K562 (cell line): Measurements from ENCODE around the gene BLCAP. TPM values are rescaled to one million over a fixed set of nuclear protein-coding genes. Genes with fewer than 3 reads are reported as not detected.

Experiments
- GTF2F1 ChIP-seq: IDR thresholded peaks from 2 replicates; pipeline ENCODE4 v1.6.1; 2011; ENCODE audit warnings: low read depth, low read length, improper control_type of control experiment
- KDM2B ChIP-seq: fragments of 250-450 bp; sonication (Bioruptor Pico); IDR thresholded peaks from 2 replicates; pipeline ENCODE4 v1.8.0; 2021; ENCODE audit warnings: mild to moderate bottlenecking, moderate library complexity
- NCOA1 ChIP-seq: fragments of 450-650 bp; IDR thresholded peaks from 2 replicates; pipeline ENCODE4 v1.6.1; 2016; ENCODE audit warnings: low read depth
- NRF1 ChIP-seq, 2 experiments: fragments of 450-650 bp; IDR thresholded peaks in 1 of 2; conservative IDR thresholded peaks in 1 of 2; 2 replicates each; pipeline ENCODE4 v1.6.1; 2014; ENCODE audit warnings: mild to moderate bottlenecking in 2 of 2
- PML ChIP-seq: IDR thresholded peaks from 2 replicates; pipeline ENCODE4 v1.6.1; 2012; ENCODE audit warnings: low read length, inconsistent platforms
- POU5F1 ChIP-seq: fragments of 150-350 bp; IDR thresholded peaks from 2 replicates; pipeline ENCODE4 v1.6.1; 2014; ENCODE audit warnings: borderline replicate concordance, low read length, low read depth, mild to moderate bottlenecking; ENCODE audit not compliant: partially characterized antibody
- SMC3 ChIP-seq: conservative IDR thresholded peaks from 2 replicates; pipeline ENCODE4 v1.6.1; 2011; ENCODE audit warnings: low read depth, low read length, improper control_type of control experiment; ENCODE audit not compliant: insufficient read depth
- SREBF1 ChIP-seq: fragments of 150-350 bp; IDR thresholded peaks from 2 replicates; pipeline ENCODE4 v1.6.1; 2014; ENCODE audit warnings: antibody characterized with exemption, low read depth, low read length, borderline replicate concordance
- TAF9B ChIP-seq: fragments of 450-650 bp; IDR thresholded peaks from 2 replicates; pipeline ENCODE4 v1.6.1; 2018; ENCODE audit warnings: mild to moderate bottlenecking; ENCODE audit not compliant: partially characterized antibody
- TARDBP ChIP-seq: fragments of 450-650 bp; IDR thresholded peaks from 2 replicates; pipeline ENCODE4 v1.6.1; 2016
- ZEB2 ChIP-seq: fragments of 450-650 bp; IDR thresholded peaks from 2 replicates; pipeline ENCODE4 v1.6.1; 2016
- ZNF174 ChIP-seq: fragments of 250-450 bp; sonication (Bioruptor Pico); IDR thresholded peaks from 2 replicates; pipeline ENCODE4 v1.4.0; 2020; ENCODE audit warnings: mild to moderate bottlenecking
- polyA plus RNA-seq, 8 experiments: library from polyadenylated mRNA; depleted of rRNA in 4 of 8; stranded (reverse) in 5 of 8; unstranded in 3 of 8; fragments of >200 nt; fragmentation: Nextera tagmentation in 2 of 8; fragmentation: Illumina TruSeq in 1 of 8; extraction: Ambion mirVana in 2 of 8; extraction: Trizol in 1 of 8; gene quantifications; 2 replicates each; pipeline versions ENCODE4 v1.2.1 to v1.2.3, GENCODE V29; 2011 to 2014; ENCODE audit warnings: inconsistent platforms in 1 of 8, missing spikeins in 1 of 8
- total RNA-seq, 7 experiments: library from RNA; depleted of rRNA in 6 of 7; stranded (reverse); fragments of >200 nt in 6 of 7; fragmentation: Illumina TruSeq in 2 of 7; extraction: Trizol in 2 of 7; gene quantifications; 2 replicates each; pipeline versions ENCODE4 v1.2.1 to v1.2.3, GENCODE V29; 2011 to 2021; ENCODE audit warnings: low replicate concordance in 1 of 7
- TF ChIP-seq, protein P1 (sequence below): sonication (generic); formaldehyde crosslinking; IDR thresholded peaks from 2 replicates; pipeline ENCODE4 v1.8.0; 2023; ENCODE audit warnings: missing genetic modification reagents, mild to moderate bottlenecking, borderline replicate concordance
- TF ChIP-seq, protein P2 (sequence below): fragments of 450-650 bp; IDR thresholded peaks from 2 replicates; pipeline ENCODE4 v1.6.1; 2014; ENCODE audit warnings: low read depth, mild to moderate bottlenecking, moderate library complexity, borderline replicate concordance
- TF ChIP-seq, protein P3 (sequence below): fragments of 450-650 bp; IDR thresholded peaks from 2 replicates; pipeline ENCODE4 v1.6.1; 2016; ENCODE audit warnings: mild to moderate bottlenecking
- TF ChIP-seq, protein P4 (sequence below), 3 experiments: IDR thresholded peaks in 2 of 3; conservative IDR thresholded peaks in 1 of 3; 2 replicates each; pipeline ENCODE4 v1.5.1; 2011 to 2012; ENCODE audit warnings: low read length in 3 of 3, mild to moderate bottlenecking in 3 of 3, control low read depth in 2 of 3, improper control_type of control experiment in 1 of 3, inconsistent platforms in 1 of 3, low read depth in 1 of 3, mixed read lengths in 1 of 3, moderate library complexity in 1 of 3; ENCODE audit not compliant: insufficient read depth in 2 of 3
- TF ChIP-seq, protein P5 (sequence below): fragments of 450-650 bp; formaldehyde crosslinking; IDR thresholded peaks from 2 replicates; pipeline ENCODE4 v1.4.0; 2022; ENCODE audit warnings: mild to moderate bottlenecking, moderate library complexity

The BLCAP gene
- total and polyA plus RNA-seq, 9 of the 15 experiments (the other 6 are each of a cell fraction or from before 2014, with no cell fraction given) = 16.9 to 41.5 (median 27.6) TPM

GRCh38 chr20:37542281-37542680 lies 14.6 kb upstream of the BLCAP start (continued):
- TF ChIP-seq PML (no peak), KDM2B (no peak), GTF2F1 (no peak), TAF9B (no peak), SREBF1 (no peak), NCOA1 (no peak), SMC3 (no peak), ZEB2 (no peak), POU5F1 (no peak), TARDBP (no peak), ZNF174 (CRISPR knock-in tag) (0 out of 2 replicates have a peak, but pooled peaks have one; percentile 22), NRF1 (conservative IDR thresholded peaks at IDR 0.05 in 1 of 2, IDR thresholded peaks at IDR 0.05 in 1 of 2) (no peak)
- TF ChIP-seq, protein P1, sequence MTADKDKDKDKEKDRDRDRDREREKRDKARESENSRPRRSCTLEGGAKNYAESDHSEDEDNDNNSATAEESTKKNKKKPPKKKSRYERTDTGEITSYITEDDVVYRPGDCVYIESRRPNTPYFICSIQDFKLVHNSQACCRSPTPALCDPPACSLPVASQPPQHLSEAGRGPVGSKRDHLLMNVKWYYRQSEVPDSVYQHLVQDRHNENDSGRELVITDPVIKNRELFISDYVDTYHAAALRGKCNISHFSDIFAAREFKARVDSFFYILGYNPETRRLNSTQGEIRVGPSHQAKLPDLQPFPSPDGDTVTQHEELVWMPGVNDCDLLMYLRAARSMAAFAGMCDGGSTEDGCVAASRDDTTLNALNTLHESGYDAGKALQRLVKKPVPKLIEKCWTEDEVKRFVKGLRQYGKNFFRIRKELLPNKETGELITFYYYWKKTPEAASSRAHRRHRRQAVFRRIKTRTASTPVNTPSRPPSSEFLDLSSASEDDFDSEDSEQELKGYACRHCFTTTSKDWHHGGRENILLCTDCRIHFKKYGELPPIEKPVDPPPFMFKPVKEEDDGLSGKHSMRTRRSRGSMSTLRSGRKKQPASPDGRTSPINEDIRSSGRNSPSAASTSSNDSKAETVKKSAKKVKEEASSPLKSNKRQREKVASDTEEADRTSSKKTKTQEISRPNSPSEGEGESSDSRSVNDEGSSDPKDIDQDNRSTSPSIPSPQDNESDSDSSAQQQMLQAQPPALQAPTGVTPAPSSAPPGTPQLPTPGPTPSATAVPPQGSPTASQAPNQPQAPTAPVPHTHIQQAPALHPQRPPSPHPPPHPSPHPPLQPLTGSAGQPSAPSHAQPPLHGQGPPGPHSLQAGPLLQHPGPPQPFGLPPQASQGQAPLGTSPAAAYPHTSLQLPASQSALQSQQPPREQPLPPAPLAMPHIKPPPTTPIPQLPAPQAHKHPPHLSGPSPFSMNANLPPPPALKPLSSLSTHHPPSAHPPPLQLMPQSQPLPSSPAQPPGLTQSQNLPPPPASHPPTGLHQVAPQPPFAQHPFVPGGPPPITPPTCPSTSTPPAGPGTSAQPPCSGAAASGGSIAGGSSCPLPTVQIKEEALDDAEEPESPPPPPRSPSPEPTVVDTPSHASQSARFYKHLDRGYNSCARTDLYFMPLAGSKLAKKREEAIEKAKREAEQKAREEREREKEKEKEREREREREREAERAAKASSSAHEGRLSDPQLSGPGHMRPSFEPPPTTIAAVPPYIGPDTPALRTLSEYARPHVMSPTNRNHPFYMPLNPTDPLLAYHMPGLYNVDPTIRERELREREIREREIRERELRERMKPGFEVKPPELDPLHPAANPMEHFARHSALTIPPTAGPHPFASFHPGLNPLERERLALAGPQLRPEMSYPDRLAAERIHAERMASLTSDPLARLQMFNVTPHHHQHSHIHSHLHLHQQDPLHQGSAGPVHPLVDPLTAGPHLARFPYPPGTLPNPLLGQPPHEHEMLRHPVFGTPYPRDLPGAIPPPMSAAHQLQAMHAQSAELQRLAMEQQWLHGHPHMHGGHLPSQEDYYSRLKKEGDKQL (CRISPR knock-in tag) = no peak
- TF ChIP-seq, protein P2, sequence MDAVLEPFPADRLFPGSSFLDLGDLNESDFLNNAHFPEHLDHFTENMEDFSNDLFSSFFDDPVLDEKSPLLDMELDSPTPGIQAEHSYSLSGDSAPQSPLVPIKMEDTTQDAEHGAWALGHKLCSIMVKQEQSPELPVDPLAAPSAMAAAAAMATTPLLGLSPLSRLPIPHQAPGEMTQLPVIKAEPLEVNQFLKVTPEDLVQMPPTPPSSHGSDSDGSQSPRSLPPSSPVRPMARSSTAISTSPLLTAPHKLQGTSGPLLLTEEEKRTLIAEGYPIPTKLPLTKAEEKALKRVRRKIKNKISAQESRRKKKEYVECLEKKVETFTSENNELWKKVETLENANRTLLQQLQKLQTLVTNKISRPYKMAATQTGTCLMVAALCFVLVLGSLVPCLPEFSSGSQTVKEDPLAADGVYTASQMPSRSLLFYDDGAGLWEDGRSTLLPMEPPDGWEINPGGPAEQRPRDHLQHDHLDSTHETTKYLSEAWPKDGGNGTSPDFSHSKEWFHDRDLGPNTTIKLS = no peak
- TF ChIP-seq, protein P3, sequence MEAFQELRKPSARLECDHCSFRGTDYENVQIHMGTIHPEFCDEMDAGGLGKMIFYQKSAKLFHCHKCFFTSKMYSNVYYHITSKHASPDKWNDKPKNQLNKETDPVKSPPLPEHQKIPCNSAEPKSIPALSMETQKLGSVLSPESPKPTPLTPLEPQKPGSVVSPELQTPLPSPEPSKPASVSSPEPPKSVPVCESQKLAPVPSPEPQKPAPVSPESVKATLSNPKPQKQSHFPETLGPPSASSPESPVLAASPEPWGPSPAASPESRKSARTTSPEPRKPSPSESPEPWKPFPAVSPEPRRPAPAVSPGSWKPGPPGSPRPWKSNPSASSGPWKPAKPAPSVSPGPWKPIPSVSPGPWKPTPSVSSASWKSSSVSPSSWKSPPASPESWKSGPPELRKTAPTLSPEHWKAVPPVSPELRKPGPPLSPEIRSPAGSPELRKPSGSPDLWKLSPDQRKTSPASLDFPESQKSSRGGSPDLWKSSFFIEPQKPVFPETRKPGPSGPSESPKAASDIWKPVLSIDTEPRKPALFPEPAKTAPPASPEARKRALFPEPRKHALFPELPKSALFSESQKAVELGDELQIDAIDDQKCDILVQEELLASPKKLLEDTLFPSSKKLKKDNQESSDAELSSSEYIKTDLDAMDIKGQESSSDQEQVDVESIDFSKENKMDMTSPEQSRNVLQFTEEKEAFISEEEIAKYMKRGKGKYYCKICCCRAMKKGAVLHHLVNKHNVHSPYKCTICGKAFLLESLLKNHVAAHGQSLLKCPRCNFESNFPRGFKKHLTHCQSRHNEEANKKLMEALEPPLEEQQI = no peak
- TF ChIP-seq, protein P4, sequence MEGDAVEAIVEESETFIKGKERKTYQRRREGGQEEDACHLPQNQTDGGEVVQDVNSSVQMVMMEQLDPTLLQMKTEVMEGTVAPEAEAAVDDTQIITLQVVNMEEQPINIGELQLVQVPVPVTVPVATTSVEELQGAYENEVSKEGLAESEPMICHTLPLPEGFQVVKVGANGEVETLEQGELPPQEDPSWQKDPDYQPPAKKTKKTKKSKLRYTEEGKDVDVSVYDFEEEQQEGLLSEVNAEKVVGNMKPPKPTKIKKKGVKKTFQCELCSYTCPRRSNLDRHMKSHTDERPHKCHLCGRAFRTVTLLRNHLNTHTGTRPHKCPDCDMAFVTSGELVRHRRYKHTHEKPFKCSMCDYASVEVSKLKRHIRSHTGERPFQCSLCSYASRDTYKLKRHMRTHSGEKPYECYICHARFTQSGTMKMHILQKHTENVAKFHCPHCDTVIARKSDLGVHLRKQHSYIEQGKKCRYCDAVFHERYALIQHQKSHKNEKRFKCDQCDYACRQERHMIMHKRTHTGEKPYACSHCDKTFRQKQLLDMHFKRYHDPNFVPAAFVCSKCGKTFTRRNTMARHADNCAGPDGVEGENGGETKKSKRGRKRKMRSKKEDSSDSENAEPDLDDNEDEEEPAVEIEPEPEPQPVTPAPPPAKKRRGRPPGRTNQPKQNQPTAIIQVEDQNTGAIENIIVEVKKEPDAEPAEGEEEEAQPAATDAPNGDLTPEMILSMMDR (IDR thresholded peaks at IDR 0.05 in 2 of 3, conservative IDR thresholded peaks at IDR 0.05 in 1 of 3; ENCODE audit: insufficient read depth in 2 of 3, low read depth in 1 of 3, low read length in 3 of 3) = no peak
- TF ChIP-seq, protein P5, sequence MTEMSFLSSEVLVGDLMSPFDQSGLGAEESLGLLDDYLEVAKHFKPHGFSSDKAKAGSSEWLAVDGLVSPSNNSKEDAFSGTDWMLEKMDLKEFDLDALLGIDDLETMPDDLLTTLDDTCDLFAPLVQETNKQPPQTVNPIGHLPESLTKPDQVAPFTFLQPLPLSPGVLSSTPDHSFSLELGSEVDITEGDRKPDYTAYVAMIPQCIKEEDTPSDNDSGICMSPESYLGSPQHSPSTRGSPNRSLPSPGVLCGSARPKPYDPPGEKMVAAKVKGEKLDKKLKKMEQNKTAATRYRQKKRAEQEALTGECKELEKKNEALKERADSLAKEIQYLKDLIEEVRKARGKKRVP (CRISPR knock-in tag) = peak; percentile 89
